Measurements from ENCODE around the gene NR2C2. TPM values are rescaled to one million over a fixed set of nuclear protein-coding genes. Genes with fewer than 3 reads are reported as not detected.

Gene NR2C2
- total and polyA plus RNA-seq, 2 of the 13 experiments (the other 11 are each of a cell fraction or from before 2014, with no cell fraction given), result 7.8 to 11.8 TPM

DNA sequence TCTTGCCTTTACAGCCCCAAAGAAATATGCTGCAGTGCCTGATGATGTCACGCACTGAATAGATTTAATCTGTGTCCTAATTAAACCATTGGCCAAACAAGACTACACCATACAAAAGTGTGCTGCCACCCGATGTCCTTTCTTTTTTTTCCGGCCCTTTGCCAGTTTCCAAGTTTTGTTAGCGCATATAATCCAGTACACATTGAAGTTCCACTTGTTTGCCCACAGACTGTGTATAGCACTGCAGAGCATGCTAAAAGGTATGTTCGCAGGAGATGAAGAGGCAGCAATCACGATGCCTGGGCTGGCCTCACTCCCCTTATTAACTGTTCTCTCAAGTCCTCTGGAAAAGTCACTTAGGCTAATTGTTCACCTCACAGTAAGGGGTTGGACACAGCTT, 90.9 kb downstream of the NR2C2 start:
- Histone ChIP-seq H3K27ac (ENCODE audit: extremely low read length, insufficient read depth, low read length) (no peak overlapping the region), H3K36me3 (replicated peaks in 1 of 2; ENCODE audit: control insufficient read depth in 1 of 2, insufficient read depth in 2 of 2, low read length in 2 of 2) (peaks cover 14 to 70% of the 10 kb centered on the region in 2 experiments), H4K20me1 (ENCODE audit: insufficient read depth, low read length) (no peaks in the 10 kb centered on the region), H3K27me3 (ENCODE audit: control insufficient read depth in 1 of 2, insufficient read depth in 2 of 2, low read length in 2 of 2) (no peaks in the 10 kb centered on the region), H3K4me3 (replicated peaks in 1 of 3; ENCODE audit: insufficient read depth in 1 of 3, low read depth in 2 of 3, low read length in 3 of 3) (no peak overlapping the region), H3K4me1 (ENCODE audit: insufficient read depth, low read length) (no peaks in the 10 kb centered on the region), H3K4me2 (ENCODE audit: low read depth, low read length) (no peak overlapping the region), H2AFZ (ENCODE audit: low read length) (no peak overlapping the region), H3K79me2 (ENCODE audit: insufficient read depth, low read length) (no peaks in the 10 kb centered on the region), H3K9me3 (ENCODE audit: low read length) (no peaks in the 10 kb centered on the region), H3K9ac (ENCODE audit: insufficient read depth, low read depth, low read length) (no peak overlapping the region)
- ChIA-PET CTCF (ENCODE audit: low intra/inter-chr PET ratio, low total read pairs) (no interaction called here), POLR2A (no interaction called here)
- no TSS peak for BruUV-seq (replicated peaks)
- TF ChIP-seq SIX4 (CRISPR knock-in tag; IDR thresholded peaks at IDR 0.05), result no peak
- TF ChIP-seq, protein P1, sequence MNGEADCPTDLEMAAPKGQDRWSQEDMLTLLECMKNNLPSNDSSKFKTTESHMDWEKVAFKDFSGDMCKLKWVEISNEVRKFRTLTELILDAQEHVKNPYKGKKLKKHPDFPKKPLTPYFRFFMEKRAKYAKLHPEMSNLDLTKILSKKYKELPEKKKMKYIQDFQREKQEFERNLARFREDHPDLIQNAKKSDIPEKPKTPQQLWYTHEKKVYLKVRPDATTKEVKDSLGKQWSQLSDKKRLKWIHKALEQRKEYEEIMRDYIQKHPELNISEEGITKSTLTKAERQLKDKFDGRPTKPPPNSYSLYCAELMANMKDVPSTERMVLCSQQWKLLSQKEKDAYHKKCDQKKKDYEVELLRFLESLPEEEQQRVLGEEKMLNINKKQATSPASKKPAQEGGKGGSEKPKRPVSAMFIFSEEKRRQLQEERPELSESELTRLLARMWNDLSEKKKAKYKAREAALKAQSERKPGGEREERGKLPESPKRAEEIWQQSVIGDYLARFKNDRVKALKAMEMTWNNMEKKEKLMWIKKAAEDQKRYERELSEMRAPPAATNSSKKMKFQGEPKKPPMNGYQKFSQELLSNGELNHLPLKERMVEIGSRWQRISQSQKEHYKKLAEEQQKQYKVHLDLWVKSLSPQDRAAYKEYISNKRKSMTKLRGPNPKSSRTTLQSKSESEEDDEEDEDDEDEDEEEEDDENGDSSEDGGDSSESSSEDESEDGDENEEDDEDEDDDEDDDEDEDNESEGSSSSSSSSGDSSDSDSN (CRISPR knock-in tag; IDR thresholded peaks at IDR 0.05), result no peak
- no peak for TF ChIP-seq RXRB (CRISPR knock-in tag; IDR thresholded peaks at IDR 0.05; ENCODE audit: borderline replicate concordance)
- TF ChIP-seq ZFP62 (CRISPR knock-in tag; IDR thresholded peaks at IDR 0.05), result no peak
- TF ChIP-seq ZNF280D (CRISPR knock-in tag; IDR thresholded peaks at IDR 0.05), result no peak
- TF ChIP-seq HOXA9 (CRISPR knock-in tag; IDR thresholded peaks at IDR 0.05; ENCODE audit: borderline replicate concordance), result no peak
- no peak for TF ChIP-seq ZNF614 (CRISPR knock-in tag; IDR thresholded peaks at IDR 0.05; ENCODE audit: borderline replicate concordance)
- no peak for TF ChIP-seq GTF2F1 (IDR thresholded peaks at IDR 0.05; ENCODE audit: low read length)
- intact Hi-C loops (cut with micrococcal nuclease; ENCODE audit: unreplicated experiment), result no loop called here
- WGBS (ENCODE audit: low lambda C conversion rate), result 96% methylated on average over 6 of the region's 6 CpGs
- ATAC-seq (no peak), DNase-seq (ENCODE audit: low spot score) (no peak), FAIRE-seq (no peak)
- in situ Hi-C loops (cut with HindIII; ENCODE audit: extremely low pct_ligation_motif_present, low pct_unique_long_range_greater_than_20kb), result no loop called here
